Fibroblast of the aortic adventitia (primary cell): ENCODE data around the gene ITPRID1. TPM values are rescaled to one million over a fixed set of nuclear protein-coding genes. Genes with fewer than 3 reads are reported as not detected.

ENCODE experiments used
- DNase-seq: peaks from one replicate; pipeline ENCODE4 v3.0.0-alpha.2; 2010; ENCODE audit warnings: low read depth
- H3K4me3 ChIP-seq: 2 replicates; pipeline ENCODE4 v1.5.1; 2011; ENCODE audit warnings: low read depth, mild to moderate bottlenecking, control low read depth, low read length, moderate library complexity
- total RNA-seq: library from RNA; depleted of rRNA; stranded (reverse); fragments of >200 nt; gene quantifications from 2 replicates; pipeline ENCODE4 v1.2.3, GENCODE V29; 2012; ENCODE audit warnings: low replicate concordance
- TF ChIP-seq, protein P1 (sequence below): IDR thresholded peaks from 2 replicates; pipeline ENCODE4 v1.5.1; 2011; ENCODE audit warnings: mild to moderate bottlenecking, low read length, control low read depth, inconsistent platforms; ENCODE audit not compliant: insufficient read depth

Gene ITPRID1
- total RNA-seq, 1 donor: not detected

DNA sequence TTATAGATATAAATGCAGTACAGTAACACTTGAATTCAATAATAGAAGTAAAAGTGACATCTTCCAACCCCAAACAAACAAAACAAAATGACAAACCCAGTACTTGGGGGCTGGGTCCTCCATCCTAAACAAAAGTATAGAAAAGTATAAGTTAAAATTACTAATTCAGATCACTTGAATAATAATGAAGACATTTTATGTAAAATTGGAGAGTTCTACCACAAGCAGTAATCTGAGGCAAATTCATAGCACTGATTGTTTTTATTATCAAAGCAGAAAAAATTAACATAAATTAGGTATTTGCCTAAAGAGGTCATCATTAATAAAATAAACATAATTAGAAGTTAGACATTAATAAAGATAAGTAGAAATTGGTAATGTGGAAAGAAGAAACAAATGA lies 81.5 kb downstream of the ITPRID1 start:
- TF ChIP-seq, protein P1, sequence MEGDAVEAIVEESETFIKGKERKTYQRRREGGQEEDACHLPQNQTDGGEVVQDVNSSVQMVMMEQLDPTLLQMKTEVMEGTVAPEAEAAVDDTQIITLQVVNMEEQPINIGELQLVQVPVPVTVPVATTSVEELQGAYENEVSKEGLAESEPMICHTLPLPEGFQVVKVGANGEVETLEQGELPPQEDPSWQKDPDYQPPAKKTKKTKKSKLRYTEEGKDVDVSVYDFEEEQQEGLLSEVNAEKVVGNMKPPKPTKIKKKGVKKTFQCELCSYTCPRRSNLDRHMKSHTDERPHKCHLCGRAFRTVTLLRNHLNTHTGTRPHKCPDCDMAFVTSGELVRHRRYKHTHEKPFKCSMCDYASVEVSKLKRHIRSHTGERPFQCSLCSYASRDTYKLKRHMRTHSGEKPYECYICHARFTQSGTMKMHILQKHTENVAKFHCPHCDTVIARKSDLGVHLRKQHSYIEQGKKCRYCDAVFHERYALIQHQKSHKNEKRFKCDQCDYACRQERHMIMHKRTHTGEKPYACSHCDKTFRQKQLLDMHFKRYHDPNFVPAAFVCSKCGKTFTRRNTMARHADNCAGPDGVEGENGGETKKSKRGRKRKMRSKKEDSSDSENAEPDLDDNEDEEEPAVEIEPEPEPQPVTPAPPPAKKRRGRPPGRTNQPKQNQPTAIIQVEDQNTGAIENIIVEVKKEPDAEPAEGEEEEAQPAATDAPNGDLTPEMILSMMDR: no peak
- DNase-seq: no peak
- no peak overlapping the region for H3K4me3 ChIP-seq

DNA sequence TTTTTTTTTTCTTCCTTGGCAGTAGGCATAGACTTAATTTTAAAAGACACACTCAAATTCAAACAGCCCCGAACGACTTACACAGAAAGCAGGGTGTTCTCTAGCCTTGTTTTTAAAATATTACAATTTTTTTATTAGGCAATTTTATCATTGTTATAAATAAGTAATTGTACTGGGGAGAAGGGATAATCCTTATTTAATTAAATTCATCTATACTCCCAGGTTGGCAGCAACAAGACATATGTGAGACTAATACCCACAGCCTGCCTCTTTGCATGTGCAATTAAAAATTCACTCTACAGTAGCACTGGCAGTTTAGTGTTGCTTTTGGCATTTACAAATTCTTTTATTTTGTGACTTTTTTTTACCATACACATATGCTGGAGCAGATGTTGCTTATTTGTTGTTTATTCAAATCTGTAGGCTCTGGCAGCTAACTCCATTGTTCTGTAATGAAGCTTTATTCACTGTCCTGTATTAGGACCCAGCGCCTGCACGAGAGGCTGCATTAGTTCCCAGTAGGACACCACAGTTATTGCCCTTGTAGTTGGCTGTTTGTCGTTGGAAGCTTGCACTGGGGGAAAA lies 88.2 kb downstream of the ITPRID1 start:
- TF ChIP-seq, protein P1: no peak
- DNase-seq: no peak
- no peak overlapping the region for H3K4me3 ChIP-seq

DNA sequence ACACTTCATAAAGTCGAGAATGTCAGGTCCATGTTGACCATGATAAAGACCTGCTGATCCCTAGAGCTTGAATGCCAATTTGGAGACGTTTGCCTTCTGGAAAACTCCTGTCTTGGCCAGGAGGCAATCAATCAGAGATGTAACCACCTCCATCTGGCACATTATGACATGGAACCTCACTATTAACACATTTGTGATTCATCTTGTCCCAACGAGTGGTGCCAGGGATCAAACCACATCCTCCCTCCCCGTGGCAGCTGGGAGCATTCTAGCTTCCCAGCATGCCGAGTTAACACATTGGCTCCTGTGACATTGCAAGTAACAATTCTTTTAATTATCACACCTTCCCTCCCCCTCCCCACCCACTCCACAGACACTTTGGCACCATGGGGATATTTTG lies 89.2 kb downstream of the ITPRID1 start:
- DNase-seq: no peak
- H3K4me3 ChIP-seq: no peak overlapping the region
- TF ChIP-seq, protein P1: no peak

DNA sequence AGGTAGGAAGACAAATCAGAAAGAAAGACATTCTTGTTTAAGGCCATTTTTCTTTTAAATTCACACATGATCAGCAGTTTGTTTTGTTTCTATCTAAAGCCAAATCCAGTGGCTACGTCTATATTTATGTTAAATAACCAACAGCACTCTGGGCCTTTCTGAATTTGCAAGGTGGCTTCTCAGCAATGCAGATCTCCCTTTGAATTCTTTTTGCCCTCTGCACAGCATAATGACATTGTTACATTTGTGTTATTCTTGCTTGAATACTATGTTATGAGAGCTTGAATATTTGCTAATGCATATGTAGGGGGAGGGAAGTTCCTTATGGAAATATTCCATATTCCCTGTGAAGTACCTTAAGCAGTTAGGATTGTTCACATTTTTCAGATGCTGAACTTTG lies 99.7 kb downstream of the ITPRID1 start:
- no peak overlapping the region for H3K4me3 ChIP-seq
- TF ChIP-seq, protein P1: no peak
- no peak for DNase-seq

DNA sequence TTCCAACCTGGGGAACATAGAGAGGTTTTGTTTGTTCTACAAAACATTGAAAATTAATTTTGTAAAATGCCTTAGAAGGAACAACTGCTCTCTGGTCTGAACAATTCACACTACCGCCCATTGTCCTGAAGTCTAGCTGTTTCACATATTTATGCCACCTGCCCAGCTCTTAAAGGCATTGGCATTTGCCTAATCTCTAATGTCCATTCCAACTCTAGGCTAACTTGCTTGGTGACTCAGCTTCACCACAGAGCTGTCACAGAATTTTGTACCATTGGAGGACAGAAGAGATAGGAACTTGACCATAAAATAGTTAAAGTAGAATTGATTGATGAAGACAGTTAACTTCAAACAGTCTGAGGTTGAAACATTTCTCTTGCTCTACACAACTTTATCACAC lies 119.6 kb downstream of the ITPRID1 start:
- H3K4me3 ChIP-seq: no peak overlapping the region
- TF ChIP-seq, protein P1: no peak
- no peak for DNase-seq

DNA sequence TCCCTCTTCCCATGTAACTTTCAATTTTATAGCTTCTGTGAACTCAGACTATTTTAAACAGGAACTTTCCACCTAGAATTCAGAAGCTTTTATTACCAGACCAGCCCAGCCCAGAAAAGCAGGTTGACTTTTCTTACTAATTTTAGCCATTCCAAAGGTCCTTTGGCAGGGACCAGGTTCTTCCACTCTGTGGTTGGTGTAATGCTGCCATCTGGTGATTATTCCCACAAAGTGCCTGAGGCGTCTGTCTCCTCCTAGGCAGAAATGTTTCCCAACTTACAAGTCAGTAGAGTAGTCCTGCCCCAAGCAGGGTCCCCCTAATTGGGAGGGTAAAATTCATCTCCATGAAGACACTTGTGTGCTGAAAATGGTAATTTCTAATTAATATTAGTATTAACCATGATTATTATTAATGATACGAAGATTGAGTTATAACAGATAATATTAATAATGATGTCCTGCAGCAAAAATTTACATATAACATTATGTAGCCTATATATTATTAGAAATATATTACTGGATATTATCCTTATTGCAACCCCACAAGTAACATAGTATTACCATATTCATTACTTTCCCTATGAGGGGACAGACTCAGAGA lies 120.1 kb downstream of the ITPRID1 start:
- no peak overlapping the region for H3K4me3 ChIP-seq
- peak; percentile 62 for DNase-seq
- TF ChIP-seq, protein P1: peak; percentile 58

DNA sequence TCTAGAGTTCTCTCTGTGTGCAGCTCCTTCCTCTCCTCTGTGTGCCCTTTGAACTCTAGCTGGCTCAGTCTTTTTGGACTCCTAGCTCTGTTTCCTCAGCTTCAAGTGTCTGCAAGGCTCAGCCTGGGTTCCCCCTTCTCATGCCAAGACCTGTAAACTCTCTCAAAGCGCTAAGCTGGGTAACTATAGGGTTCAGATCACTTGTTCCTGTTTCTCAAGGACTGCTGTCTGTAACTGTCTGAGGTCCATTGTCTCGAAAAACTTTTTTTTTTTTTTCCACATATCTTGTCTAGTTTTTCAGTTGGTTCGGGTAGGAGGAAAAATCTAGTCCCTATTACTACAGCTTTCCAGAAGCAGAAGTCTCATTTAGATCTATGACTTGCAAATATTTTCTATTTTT lies 126.5 kb downstream of the ITPRID1 start:
- H3K4me3 ChIP-seq: no peak overlapping the region
- no peak for DNase-seq
- TF ChIP-seq, protein P1: no peak
